Putamen (tissue), 1 donor: ENCODE measurements around the gene INPP4B.
A peak's percentile ranks its signal among the peaks of the same experiment; 100 is the strongest.
"Not testable (repeated sequence)": the region's sequence is repeated elsewhere in the genome, so short reads cannot be mapped to it uniquely, and the experiment has no call there.

Experiments
- DNase-seq: peaks from one replicate; pipeline ENCODE4 v3.0.0-alpha.2; 2016; ENCODE audit warnings: low spot score

Gene INPP4B

DNA sequence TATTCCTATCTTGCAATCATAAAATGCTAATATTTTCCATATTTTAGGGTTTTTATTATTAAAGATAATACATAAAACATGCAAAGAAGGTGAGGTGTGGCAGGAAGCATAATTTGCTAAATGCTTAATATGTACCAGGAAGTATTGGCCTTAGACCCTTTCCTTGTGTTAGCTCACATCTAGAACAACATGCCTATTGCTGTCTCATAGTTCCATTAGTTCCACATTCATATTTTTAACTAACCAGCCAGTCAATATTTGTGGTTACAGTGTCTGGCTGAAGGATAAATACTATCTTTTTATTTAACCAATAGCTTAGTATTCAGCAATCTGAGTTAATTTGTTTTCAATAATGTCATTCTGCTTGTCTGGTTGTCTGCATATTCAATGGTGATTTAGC, 432.6 kb downstream of the INPP4B start:
- DNase-seq = no peak

DNA sequence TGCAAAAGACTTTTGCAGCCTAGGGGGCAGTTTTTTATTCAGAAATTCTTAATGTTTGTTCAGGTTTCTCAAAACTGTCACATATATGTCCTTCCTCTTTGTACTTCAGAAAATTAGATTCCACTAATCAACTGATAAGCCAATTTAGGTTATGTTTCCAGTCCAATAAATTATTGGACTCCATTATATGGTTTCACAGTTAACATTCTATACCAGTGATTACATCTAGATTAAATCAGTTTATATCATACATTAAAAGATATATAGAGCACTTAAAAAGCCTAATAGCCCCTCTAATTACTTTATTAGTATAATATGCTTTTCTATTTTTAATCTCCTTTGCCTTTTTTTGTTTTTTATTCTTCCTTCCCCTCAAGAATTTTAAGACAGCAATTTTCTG, 434.1 kb downstream of the INPP4B start:
- DNase-seq = no peak

DNA sequence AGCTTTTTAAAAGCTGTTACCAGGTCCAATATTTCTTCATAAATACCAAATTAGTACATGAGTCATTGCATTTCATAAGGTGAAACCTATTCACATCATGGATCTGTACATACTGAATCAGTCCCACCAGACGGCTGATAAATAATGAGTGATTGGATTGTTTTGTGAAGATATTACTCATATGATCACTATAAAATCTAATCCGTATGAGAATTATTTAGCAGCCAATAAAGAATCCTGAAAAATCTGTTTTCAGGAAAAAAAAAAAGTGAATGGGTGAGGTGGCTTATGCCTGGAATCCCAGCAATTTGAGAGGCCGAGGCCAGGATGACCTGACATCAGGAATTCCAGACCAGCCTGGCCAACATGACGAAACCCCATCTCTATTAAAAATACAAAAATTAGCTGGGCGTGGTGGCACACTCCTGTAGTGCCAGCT, 438.1 kb downstream of the INPP4B start:
- no peak for DNase-seq

DNA sequence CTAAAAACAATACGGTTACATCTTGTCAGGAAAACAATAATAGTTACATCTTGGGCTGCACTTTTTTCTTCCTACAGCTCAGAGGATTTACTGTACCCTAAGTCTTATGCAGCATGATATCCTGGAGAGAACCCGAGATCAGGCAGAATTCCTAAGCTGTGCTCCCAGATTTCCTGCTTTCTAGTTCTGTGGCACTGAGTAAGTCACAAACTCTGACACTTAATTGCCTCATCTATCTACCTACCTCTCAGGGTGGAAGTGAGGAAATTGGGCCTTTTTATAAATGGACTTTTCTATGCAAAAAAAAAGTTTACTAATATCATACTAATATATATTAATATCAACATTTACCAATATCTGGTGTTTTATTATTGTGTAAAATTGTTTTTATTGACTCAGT, 438.5 kb downstream of the INPP4B start:
- no peak for DNase-seq

DNA sequence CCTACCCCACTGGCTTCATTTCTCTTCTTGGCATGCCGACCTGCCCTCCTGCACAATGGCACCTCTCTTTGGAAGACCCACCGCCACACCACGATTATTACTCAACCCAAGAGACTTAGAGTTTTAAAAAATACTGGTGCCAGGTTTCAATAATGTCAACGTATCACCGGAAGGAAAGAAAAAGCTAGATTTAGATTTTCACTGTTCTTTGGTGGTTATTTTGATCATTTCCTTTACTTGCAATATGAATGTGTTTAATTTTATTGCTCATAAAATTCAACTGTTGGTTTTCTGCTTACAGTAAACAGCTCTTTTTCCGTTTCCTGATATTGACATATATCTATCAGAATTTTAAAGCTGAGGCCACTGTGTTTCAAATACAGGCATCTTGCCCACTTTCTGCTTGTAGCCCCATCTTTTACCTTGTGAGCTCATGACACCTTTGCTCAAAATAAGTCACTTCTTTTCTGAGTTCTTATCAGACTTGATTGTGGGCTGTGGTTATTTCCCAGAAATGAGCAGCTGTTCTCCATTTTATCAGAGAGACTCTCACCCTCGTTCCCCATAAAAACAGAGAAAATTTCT, 439.1 kb downstream of the INPP4B start:
- DNase-seq = no peak

DNA sequence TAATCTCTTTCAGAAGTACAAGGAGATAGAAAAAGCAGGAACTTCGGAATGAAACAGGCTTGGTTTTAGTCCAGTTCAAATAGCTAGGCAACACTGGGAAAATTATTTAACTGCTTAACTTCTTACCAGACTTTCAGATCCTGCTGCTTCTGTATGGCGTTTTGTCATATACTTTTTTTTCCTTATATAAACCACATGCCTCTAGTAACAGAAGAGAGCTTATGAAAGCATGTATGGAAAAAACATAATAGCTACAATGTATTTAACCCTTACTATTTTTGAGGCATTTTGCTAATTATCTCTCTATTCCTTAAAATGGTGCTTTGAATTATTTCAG, 439.6 kb downstream of the INPP4B start:
- no peak for DNase-seq

DNA sequence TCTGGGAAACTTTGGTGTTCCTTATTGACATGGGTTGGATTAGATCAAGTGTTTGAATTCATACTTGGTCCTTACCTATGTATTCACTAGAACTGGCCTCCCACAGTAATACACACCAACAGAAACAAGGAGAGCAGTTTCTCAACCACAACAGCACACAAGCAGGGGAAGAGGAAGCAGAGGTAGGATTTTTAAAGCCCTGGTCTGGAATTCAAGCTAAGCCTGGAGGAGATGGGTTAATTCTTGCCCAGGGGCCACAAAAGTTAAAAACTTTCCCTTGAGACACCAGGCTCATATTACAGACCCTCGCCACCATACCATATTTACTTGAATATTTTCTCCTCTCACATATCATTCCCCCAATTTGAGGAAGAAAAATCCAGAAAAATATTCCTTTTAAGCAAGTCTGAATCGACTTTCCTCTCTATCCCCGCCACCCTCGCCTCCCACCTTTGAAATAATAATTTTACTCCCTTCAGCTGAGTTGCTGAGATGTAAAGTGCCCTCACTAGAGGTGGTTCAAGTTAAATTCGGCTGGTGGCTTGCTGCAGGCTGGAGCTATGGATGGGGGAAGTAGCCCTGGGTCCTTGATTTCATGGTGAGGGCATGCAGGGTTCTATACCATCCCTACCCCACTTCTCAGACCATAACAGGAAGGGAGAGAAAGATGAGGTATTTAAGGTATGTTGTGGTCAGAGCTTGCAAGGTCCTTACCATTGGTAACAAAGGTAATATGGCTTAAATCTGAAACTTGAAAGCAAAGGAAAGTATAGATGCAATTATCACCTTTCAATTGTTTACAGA, 440.2 kb downstream of the INPP4B start:
- DNase-seq = no peak

DNA sequence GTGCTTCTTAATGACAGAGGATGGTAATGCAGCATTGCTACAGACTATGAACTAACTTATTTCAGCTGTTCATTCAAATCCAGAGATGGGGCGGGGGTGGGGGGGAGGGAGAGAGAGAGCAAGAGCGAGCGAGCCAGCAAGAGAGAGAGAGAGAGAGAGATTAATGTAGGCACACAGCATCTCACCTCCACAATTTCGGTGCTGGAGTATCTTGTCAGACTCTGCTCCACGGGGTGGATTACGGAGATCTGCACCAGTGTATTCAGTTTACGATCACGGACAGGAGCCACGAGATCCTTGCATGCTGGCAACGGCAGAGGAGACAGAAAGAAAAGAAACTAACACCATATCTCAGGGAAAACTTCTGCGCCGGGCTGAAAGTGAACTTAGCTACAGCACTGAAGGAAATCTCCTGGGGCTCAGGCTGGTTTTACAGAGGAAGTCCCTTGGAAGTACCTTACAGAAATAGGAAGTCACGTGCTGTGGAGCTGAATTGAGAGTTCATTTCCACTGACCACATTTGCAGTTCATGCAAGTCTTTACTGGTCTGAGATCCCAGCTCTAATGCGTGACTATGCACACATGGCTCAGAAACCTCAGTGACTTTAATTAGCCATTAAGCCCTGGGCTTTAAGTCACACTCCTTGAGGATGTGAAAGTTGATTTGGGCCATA, 440.9 kb downstream of the INPP4B start:
- peak; percentile 34 for DNase-seq

DNA sequence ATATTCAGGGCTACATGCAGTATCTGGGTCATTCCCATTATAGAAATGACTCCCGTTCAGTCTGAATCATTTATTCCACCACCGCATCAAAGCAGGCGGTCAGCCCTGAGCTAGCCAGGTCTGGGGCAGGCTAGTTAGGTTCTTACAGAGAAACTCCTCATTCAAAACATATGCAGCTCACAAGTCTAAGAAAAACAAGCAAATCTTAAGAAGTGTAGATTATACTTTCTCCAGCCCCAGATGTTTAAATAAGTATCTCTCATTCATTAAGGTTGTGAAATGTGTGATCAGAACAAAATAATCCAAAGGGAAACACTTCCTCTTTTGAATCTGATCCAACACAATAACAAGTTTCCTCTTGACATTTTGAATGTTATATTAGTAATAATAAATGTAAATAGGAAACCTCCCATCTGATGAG, 441.9 kb downstream of the INPP4B start:
- no peak for DNase-seq

DNA sequence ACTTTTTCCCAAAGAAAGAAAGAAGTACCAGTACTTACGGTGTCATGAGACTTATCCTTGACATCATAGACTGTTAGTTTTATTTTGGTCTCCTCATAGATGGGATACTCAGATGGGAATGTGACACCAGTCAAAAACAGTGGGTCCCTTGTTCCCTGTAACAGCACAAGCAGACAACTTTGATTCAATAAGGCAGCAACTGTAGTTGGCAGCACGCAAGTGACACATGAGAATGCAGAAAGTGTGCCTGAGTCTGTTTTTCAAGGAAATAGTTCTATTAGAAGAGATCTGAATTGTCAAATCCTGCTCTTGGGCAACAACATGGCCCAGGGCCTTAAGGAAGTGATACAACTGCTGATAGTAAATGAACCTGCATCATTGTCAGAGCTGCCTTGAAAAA, 443.2 kb downstream of the INPP4B start:
- DNase-seq = no peak

DNA sequence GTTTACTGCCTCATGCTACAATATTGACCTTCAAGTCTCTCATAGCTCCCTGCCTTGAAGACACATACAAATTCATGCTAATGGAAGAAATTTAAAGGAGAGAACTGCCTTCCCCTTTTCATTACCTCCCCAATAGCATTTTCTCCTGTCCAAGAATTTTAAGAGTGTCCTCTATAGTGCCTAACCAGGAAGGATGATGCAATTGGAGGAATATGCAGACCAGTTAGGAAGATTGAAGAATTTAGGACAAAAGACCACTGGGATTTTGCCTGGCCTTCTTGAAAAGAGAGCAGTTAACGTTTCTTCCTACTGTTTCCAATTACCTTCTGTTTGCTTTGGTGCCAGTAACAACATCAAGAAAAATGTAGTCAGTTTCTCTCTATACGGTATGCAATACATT, 443.9 kb downstream of the INPP4B start:
- no peak for DNase-seq

DNA sequence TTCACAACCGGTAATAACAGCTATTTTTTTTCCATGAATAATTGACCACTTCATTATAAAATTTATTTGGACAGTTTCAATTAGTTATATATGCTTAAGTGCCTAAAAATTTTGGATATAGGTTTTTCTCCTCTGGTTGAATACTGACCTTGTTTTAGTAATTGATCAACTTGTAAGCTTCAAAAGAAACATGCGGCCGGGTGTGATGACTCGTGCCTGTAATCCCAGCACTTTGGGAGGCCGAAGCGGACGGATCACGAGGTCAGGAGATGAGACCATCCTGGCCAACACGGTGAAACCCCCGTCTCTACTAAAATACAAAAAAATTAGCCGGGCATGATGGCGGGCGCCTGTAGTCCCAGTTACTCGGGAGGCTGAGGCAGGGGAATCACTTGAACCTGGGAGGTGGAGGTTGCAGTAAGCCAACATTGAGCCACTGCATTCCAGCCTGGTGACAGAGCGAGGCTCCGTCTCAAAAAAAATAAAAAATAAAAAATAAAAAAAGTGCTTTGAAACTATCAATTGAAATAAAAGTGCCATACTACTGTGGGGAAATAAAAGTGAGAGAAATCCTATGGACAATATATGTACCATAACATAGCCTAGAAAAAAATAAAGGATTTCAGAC, 448.6 kb downstream of the INPP4B start:
- DNase-seq = not testable (repeated sequence)

DNA sequence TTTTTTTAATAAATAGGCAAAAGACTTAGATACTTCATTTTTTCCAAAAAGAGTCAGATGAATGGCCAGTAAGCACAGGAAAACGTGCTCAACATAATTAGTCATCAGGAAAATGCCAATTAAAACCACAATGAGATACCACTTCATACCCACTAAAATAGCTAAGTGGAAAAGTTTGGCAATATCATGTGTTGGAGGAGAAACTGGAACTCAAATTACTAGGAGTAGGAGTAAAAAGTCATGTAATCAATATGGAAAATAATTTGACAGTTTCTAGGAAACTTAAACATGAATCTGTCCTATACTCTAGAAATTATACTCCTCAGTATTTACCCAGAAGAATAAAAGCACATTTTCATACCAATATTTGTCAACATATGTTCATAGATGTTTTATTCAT, 449.8 kb downstream of the INPP4B start:
- DNase-seq = no peak

DNA sequence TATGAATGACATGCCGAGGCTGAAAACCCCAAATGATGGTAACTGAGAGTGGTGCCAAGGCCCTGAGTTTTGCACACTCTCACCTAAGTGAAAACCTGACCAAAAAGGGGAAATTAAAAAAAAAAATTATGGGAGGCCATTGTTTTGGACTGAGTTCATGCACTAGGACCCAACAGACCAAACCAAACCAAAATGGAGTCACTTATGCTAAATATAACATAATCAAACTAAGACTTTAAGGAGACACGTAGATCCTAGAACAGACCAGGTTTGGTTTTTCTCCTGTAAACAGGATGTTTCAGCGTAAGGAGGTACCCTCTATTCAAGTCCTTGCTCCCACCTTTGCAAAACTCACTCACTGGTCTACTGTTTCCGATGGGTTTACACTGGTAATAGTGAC, 453.0 kb downstream of the INPP4B start:
- no peak for DNase-seq

DNA sequence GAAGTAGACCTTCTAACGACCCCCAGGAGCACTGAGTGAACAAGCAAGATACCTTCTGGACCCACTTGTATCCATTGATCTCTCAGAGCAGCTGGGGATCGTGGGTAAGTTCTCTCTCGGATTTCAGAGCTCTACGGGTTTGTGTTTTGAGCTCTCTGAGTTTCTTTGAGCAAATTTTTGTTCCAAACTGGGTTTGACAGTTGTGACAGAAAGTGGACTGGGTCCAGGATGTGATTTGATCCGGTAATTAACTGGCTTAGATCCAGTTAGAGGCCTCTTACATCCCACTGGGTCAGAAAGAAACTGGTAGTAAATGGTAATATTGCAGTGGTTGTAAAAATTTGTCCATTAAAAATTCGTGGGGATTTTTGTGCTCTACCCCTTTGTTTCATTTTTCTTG, 459.2 kb downstream of the INPP4B start:
- DNase-seq = no peak

DNA sequence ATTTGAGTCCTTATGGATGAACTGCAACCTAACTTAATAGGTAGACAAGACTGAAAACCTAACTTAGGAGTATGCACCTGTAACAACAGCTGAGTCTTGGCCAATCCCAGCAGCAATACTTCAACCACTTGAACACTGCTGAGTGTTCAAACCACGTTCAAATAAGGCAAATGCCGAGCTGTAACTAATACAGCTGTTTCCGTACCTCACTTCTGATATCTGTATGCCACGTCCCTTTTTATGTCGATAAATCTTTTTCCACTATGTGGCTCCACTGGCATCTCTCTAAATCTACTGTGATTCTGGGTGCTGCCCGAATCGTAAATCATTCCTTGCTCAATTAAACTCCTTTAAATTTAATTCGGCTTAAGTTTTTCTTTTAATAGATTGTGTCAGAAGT, 459.7 kb downstream of the INPP4B start:
- no peak for DNase-seq

DNA sequence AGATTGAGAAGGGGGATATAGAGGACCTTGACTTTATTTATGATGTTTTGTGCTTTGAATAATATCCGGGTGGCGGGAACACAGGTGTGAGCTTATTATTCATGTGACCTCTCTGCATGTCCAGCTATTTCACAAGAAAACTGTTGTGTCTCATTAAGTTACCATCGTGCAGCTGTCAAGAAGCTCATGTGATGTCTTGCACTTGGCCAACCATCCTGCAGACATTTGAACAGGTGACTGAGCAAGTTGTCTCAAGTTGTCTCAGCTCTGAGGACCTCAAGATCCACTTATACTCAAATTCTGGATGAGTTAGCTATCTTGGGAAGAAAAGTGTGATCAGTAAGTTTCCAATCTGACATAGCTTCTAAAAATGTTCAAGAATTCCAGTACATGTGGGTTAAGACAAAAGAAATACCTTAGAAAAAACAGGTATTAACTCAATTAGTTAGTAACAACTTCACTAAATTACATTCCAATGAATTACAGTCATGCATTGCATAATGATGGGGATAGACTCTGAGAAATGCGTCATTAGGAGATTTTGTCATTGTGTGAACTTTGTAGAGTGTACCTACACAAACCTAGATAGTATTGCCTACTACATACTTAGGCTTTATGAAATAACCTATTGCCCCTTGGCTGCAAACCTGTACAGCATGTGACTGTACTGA, 462.2 kb downstream of the INPP4B start:
- DNase-seq = no peak

DNA sequence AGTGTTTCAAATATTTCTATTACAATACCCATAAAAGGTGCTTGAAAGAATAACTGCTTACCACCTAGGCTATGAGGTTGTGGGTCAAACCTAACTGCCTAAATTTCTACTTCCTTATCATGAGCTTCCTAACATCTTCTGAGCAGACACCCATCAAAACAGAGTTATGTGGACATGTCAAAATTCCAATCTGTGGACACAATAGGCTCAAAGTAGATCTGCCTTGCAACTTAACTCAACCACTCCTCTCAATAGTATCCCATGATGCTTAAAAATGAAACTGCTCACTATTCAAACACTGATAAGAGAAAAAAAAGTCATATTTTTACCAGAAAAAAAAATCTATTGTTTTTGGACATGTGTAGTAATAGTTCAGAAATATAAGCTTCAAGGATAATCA, 462.7 kb downstream of the INPP4B start:
- DNase-seq = no peak

DNA sequence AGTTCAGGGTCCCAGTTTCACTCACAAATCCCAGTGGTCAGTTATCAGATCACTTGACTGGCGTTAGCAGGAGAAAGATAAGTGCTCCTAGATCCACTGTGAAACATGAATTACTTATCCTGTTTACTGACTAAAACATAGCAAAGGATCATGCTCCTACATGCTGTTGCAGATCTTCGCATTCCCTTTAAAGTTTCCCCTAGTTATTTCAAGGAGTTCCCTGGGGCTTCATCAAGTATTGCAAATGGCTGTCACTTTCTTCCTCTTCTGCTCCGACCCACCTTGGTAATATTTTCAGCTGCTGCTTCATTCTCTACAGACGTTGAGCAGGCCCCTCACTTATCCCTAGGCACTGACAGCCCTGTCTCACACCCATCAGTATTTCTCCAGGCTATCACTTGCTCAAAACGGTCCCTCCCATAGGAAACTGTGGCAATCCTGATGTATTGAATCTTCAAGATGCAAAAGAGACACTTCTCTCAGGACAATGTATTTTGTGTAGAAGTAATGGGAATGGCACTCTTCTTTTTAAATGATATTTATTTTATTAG, 466.0 kb downstream of the INPP4B start:
- no peak for DNase-seq

DNA sequence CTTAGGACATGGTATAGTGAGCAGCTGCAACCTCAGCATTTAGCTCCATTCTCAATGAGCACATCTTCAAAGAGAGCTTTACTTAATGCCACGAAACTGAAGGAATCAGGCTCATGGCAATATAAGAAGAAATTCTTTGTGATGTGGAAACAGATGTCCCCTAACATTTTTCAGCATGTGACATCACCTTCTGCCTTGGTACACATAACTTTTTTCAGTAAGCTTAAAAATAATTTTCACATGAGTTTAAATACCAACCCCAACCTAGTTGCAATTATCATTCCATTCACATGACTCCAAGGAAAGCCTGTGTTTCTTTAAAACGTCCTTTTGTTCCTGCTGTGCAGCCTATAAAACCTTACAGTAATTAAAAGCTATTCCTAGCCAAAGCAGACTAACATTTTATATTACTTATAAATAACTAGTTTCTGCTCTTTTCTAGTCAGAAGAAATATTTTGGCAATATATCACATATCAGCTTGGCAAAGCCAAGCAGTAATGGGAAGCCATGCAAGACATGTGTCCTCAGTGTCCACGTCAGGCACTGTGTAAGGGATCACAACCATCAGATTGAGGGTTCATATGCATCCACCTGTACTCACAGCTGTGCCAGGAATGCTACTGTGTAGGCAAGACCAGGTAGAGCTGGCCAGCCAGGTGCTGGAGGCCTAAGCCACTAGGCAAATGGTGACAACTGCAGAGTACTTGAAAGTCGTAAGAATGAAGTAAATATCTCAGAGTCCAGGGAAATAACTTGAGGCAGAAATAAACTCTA, 466.6 kb downstream of the INPP4B start:
- no peak for DNase-seq

DNA sequence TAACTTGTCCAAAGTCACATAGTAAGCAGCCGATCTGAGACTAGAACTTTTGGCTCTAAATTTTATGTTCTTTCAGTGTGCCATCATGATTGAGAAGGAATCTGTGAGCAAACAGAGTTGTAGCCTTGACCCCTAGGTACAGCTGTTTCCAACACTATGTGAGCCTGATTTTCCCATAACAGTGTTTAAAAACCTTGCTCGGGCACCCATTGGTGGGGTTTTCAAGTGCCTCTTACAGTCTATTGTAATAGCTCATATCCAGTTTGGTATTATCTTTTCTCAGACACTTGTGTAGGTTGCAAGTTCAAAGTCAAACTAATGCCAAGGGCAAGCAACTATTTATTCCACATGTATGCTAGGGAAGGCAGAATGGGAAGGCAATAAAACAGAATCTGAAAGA, 467.9 kb downstream of the INPP4B start:
- DNase-seq = no peak
